ENCODE data around the gene DUSP9. TPM values are rescaled to one million over a fixed set of nuclear protein-coding genes. Genes with fewer than 3 reads are reported as not detected.
"Not testable (repeated sequence)": the region's sequence is repeated elsewhere in the genome, so short reads cannot be mapped to it uniquely, and the experiment has no call there.

DUSP9 gene
- total and polyA plus RNA-seq, 3 donors from 2014 or later, result 2.5 to 10.2 (median 6.2) TPM

- no peak overlapping the region for H3K27ac ChIP-seq
- intact Hi-C loops (cut with DNase I; ENCODE audit: low total_unique reads), result no loop called here
- H3K9me3 ChIP-seq, result no peaks in the 10 kb centered on the region
- no peaks in the 10 kb centered on the region for H3K4me1 ChIP-seq
- no peak for DNase-seq
- H3K36me3 ChIP-seq (ENCODE audit: low read depth, missing control alignments), result no peaks in the 10 kb centered on the region
- H3K27me3 ChIP-seq, result no peaks in the 10 kb centered on the region
- H3K4me3 ChIP-seq, result peak overlapping the region in 1 of 2 donors; percentile 54
- TF ChIP-seq CTCF (IDR thresholded peaks at IDR 0.05) (no peak), POLR2A (IDR thresholded peaks at IDR 0.05) (no peak)
- 68% methylated on average over 10 of the region's 19 CpGs; no CpG with 5 or more reads in 1 of the 2 donors for WGBS, 2 donors
Observed at GRCh38 chrX:153689654-153690465, 42.9 kb downstream of the DUSP9 start.

- intact Hi-C loops (cut with DNase I; ENCODE audit: low total_unique reads), result no loop called here
- Histone ChIP-seq H3K36me3 (ENCODE audit: low read depth, missing control alignments) (no peaks in the 10 kb centered on the region), H3K4me1 (no peaks in the 10 kb centered on the region), H3K27me3 (no peaks in the 10 kb centered on the region), H3K4me3 (no peak overlapping the region), H3K9me3 (no peaks in the 10 kb centered on the region), H3K27ac (no peak overlapping the region)
- no peak for DNase-seq
- WGBS, 2 donors, result 74% methylated on average over 13 of the region's 14 CpGs; no CpG with 5 or more reads in 1 of the 2 donors
- TF ChIP-seq CTCF (IDR thresholded peaks at IDR 0.05) (no peak), POLR2A (IDR thresholded peaks at IDR 0.05) (no peak)
Observed at GRCh38 chrX:153690466-153690865, 43.5 kb downstream of the DUSP9 start.

DNA sequence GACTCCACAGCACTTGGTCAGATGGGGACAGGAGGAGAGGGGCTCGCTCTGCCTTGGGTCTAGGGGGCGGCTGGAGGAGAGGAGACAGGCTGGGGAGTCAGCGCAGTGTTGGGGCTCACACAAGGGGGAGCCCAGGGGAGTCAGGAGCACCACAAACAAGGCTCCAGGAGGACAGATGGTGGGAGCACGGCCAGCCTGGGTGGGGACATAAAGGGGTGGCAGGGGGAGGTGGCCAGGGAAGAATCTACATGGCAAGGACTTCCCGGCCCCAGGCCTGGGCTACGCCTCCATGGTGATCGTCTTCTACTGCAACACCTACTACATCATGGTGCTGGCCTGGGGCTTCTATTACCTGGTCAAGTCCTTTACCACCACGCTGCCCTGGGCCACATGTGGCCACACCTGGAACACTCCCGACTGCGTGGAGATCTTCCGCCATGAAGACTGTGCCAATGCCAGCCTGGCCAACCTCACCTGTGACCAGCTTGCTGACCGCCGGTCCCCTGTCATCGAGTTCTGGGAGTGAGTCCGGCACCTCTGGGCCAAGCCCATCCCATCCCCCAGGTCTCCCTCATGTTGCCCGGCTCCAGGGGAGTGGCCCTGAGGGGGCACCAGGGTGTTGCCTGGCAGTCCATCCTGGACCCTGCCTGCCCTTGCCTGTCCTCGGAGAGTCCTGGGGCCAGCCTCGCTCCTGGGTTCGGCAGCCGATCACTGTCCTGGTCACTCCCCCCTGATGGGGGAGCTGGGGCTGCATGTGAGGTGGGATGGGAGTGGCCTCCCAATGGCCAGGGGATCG, 44.2 kb downstream of the DUSP9 start:
- WGBS, 2 donors, result 71 to 85% methylated on average over 10 to 14 of the region's 21 CpGs

GRCh38 chrX:153692003-153692402, 45.0 kb downstream of the DUSP9 start:
- no peak overlapping the region for H3K27ac ChIP-seq
- WGBS, 2 donors, result 50% methylated on average over 1 of the region's 4 CpGs; no CpG with 5 or more reads in 1 of the 2 donors
- H3K36me3 ChIP-seq (ENCODE audit: low read depth, missing control alignments), result no peaks in the 10 kb centered on the region
- H3K27me3 ChIP-seq, result no peaks in the 10 kb centered on the region
- no peak overlapping the region for H3K4me3 ChIP-seq
- no peaks in the 10 kb centered on the region for H3K9me3 ChIP-seq
- DNase-seq, result no peak
- intact Hi-C loops (cut with DNase I; ENCODE audit: low total_unique reads), result no loop called here
- TF ChIP-seq CTCF (IDR thresholded peaks at IDR 0.05), result no peak
- no peaks in the 10 kb centered on the region for H3K4me1 ChIP-seq

More for the DNA sequence above, 44.2 kb downstream of the DUSP9 start:
- H3K4me3 ChIP-seq; H3K9me3 ChIP-seq; H3K27ac ChIP-seq; intact Hi-C loops (cut with DNase I; ENCODE audit: low total_unique reads); H3K4me1 ChIP-seq; H3K27me3 ChIP-seq; DNase-seq; H3K36me3 ChIP-seq (ENCODE audit: low read depth, missing control alignments): not testable (repeated sequence)

GRCh38 chrX:153692611-153693156, 45.7 kb downstream of the DUSP9 start:
- Histone ChIP-seq H3K27ac (no peak overlapping the region), H3K36me3 (ENCODE audit: low read depth, missing control alignments) (no peaks in the 10 kb centered on the region), H3K4me1 (no peaks in the 10 kb centered on the region), H3K27me3 (no peaks in the 10 kb centered on the region), H3K4me3 (no peak overlapping the region), H3K9me3 (no peaks in the 10 kb centered on the region)
- intact Hi-C loops (cut with DNase I; ENCODE audit: low total_unique reads), result no loop called here
- DNase-seq, result no peak
- WGBS, 2 donors, result 57 to 82% methylated on average over 14 to 16 of the region's 24 CpGs
- no peak for TF ChIP-seq CTCF (IDR thresholded peaks at IDR 0.05)

Data from testis (tissue), 3 donors.